SK-N-SH (cell line): ENCODE results near the gene SLC22A13. TPM values are rescaled to one million over a fixed set of nuclear protein-coding genes. Genes with fewer than 3 reads are reported as not detected.

ENCODE experiments used
- CTCF ChIA-PET: fragments of 300-600, 350-600 bp; formaldehyde crosslinking; extraction: SDS; loops from one replicate; lab custom pipeline; 2021; lab: Yijun Ruan, JAX
- POLR2A ChIA-PET: fragments of 350-600 bp; sonication (Branson Sonifier 250); formaldehyde crosslinking; extraction: SDS; loops from one replicate; lab custom pipeline; 2020; ENCODE audit warnings: antibody characterized with exemption, inconsistent platforms; lab: Yijun Ruan, JAX
- DNase-seq: peaks from one replicate; pipeline ENCODE4 v3.0.0; 2012
- H2AFZ ChIP-seq: fragments of 200-600 bp; sonication (generic); 2 replicates; pipeline ENCODE4 v1.8.1; 2016; ENCODE audit warnings: antibody characterized with exemption, mild to moderate bottlenecking, low read depth
- H3F3A ChIP-seq: fragments of 200-600 bp; sonication (generic); replicated peaks from 2 replicates; pipeline ENCODE3; 2016; ENCODE audit warnings: antibody characterized with exemption, mild to moderate bottlenecking; ENCODE audit not compliant: insufficient read depth
- H3K27ac ChIP-seq, 2 experiments: fragments of 200-500 bp in 1 of 2; fragments of 200-600 bp in 1 of 2; sonication (Bioruptor generic) in 1 of 2; sonication (generic), shearing (Covaris generic) in 1 of 2; 2 replicates each; pipeline versions ENCODE4 v1.5.1 to v1.6.1; 2014 to 2016; ENCODE audit warnings: low read depth in 2 of 2, inconsistent platforms in 1 of 2, low read length in 1 of 2, mild to moderate bottlenecking in 1 of 2, mixed read lengths in 1 of 2
- H3K27me3 ChIP-seq: fragments of 200-600 bp; sonication (generic), shearing (Covaris generic); 2 replicates; pipeline ENCODE4 v1.6.1; 2016; ENCODE audit warnings: mixed run types; ENCODE audit not compliant: insufficient read depth
- H3K36me3 ChIP-seq, 2 experiments: fragments of 200-500 bp in 1 of 2; fragments of 200-600 bp in 1 of 2; sonication (Bioruptor generic) in 1 of 2; sonication (generic) in 1 of 2; replicated peaks in 1 of 2; 2 replicates each; pipeline versions ENCODE3 to v1.5.1; 2014 to 2016; ENCODE audit warnings: low read length in 1 of 2, mild to moderate bottlenecking in 1 of 2; ENCODE audit not compliant: insufficient read depth in 2 of 2, control insufficient read depth in 1 of 2
- H3K4me1 ChIP-seq, 2 experiments: fragments of 200-500 bp in 1 of 2; fragments of 200-600 bp in 1 of 2; sonication (Bioruptor generic) in 1 of 2; sonication (generic), shearing (Covaris generic) in 1 of 2; 2 replicates each; pipeline versions ENCODE4 v1.5.1 to v1.6.1; 2014 to 2016; ENCODE audit warnings: low read depth in 1 of 2, low read length in 1 of 2, mixed run types in 1 of 2; ENCODE audit not compliant: insufficient read depth in 2 of 2, control insufficient read depth in 1 of 2
- H3K4me2 ChIP-seq: fragments of 200-600 bp; sonication (generic), shearing (Covaris generic); 2 replicates; pipeline ENCODE4 v1.6.1; 2017; ENCODE audit warnings: mixed run types
- H3K4me3 ChIP-seq, 2 experiments: fragments of 200-500 bp in 1 of 2; fragments of 200-600 bp in 1 of 2; sonication (Bioruptor generic) in 1 of 2; sonication (generic), shearing (Covaris generic) in 1 of 2; 2 replicates each; pipeline versions ENCODE4 v1.5.1 to v1.8.1; 2014 to 2016; ENCODE audit warnings: low read depth in 2 of 2, inconsistent platforms in 1 of 2, low read length in 1 of 2, mild to moderate bottlenecking in 1 of 2, mixed read lengths in 1 of 2, moderate library complexity in 1 of 2
- H3K79me2 ChIP-seq: fragments of 200-600 bp; sonication (generic); 2 replicates; pipeline ENCODE4 v1.8.1; 2017; ENCODE audit warnings: mild to moderate bottlenecking; ENCODE audit not compliant: insufficient read depth
- H3K9ac ChIP-seq: fragments of 200-600 bp; sonication (generic); 2 replicates; pipeline ENCODE4 v1.6.1; 2017; ENCODE audit warnings: mixed run types
- H3K9me2 ChIP-seq: fragments of 200-600 bp; sonication (generic); 2 replicates; pipeline ENCODE4 v1.6.1; 2017; ENCODE audit warnings: mixed run types
- H3K9me3 ChIP-seq: fragments of 200-600 bp; sonication (generic); 2 replicates; pipeline ENCODE4 v1.6.1; 2017; ENCODE audit warnings: mixed run types, mild to moderate bottlenecking, moderate library complexity
- H4K20me1 ChIP-seq: fragments of 200-600 bp; sonication (generic); 2 replicates; pipeline ENCODE4 v1.6.1; 2017; ENCODE audit warnings: mild to moderate bottlenecking, mixed run types; ENCODE audit not compliant: insufficient read depth
- CHD2 ChIP-seq: fragments of 150-350 bp; IDR thresholded peaks from 2 replicates; pipeline ENCODE4 v1.6.1; 2018; ENCODE audit warnings: low read length; ENCODE audit not compliant: partially characterized antibody
- EZH2phosphoT487 ChIP-seq: fragments of 200-600 bp; sonication (generic); IDR thresholded peaks from 2 replicates; pipeline ENCODE4 v1.6.1; 2017; ENCODE audit warnings: low read depth, mixed run types, mild to moderate bottlenecking, antibody characterized with exemption, moderate library complexity, borderline replicate concordance
- FOSL2 ChIP-seq: IDR thresholded peaks from 2 replicates; pipeline ENCODE4 v1.4.0; 2012; ENCODE audit warnings: low read depth, mild to moderate bottlenecking, moderate library complexity, borderline replicate concordance
- FOXM1 ChIP-seq: IDR thresholded peaks from 2 replicates; pipeline ENCODE4 v1.4.0; 2012; ENCODE audit warnings: low read depth, mild to moderate bottlenecking
- MXI1 ChIP-seq: IDR thresholded peaks from 2 replicates; pipeline ENCODE4 v1.6.1; 2012; ENCODE audit warnings: mild to moderate bottlenecking, low read depth, low read length, improper control_type of control experiment
- NFIC ChIP-seq: IDR thresholded peaks from 2 replicates; pipeline ENCODE4 v1.4.0; 2012; ENCODE audit warnings: borderline replicate concordance
- POLR2AphosphoS5 ChIP-seq: IDR thresholded peaks from 2 replicates; pipeline ENCODE4 v1.6.1; 2012; ENCODE audit warnings: low read depth, low read length
- SMC3 ChIP-seq: IDR thresholded peaks from 2 replicates; pipeline ENCODE4 v1.6.1; 2012; ENCODE audit warnings: low read depth, low read length, improper control_type of control experiment
- TAF1 ChIP-seq: IDR thresholded peaks from 2 replicates; pipeline ENCODE4 v1.6.1; 2012; ENCODE audit warnings: low read depth, mild to moderate bottlenecking, low read length, moderate library complexity, borderline replicate concordance
- whole genome bisulfite sequencing: methylation state at CpG from one replicate; pipeline ENCODE4 v1.1.6; 2017; ENCODE audit warnings: low lambda C conversion rate; 5-methylcytosine and 5-hydroxymethylcytosine counted together
- polyA plus RNA-seq, 3 experiments: library from polyadenylated mRNA; depleted of rRNA; stranded (reverse); fragments of >200 nt; gene quantifications; 2 replicates each; pipeline ENCODE4 v1.2.3, GENCODE V29; 2012
- TF ChIP-seq, protein P1 (sequence below): IDR thresholded peaks from 2 replicates; pipeline ENCODE4; 2012
- TF ChIP-seq, protein P2 (sequence below): IDR thresholded peaks from 2 replicates; pipeline ENCODE4 v1.4.0; 2012; ENCODE audit warnings: low read depth
- TF ChIP-seq, protein P3 (sequence below): IDR thresholded peaks from 2 replicates; pipeline ENCODE4 v1.4.0; 2012; ENCODE audit warnings: low read depth, borderline replicate concordance
- TF ChIP-seq, protein P4 (sequence below): IDR thresholded peaks from 2 replicates; pipeline ENCODE4 v1.4.0; 2012; ENCODE audit warnings: low read depth, borderline replicate concordance

SLC22A13 gene
- polyA plus RNA-seq, 1 of the 3 experiments (the other 2 are of a cell fraction): 0.08 TPM

DNA sequence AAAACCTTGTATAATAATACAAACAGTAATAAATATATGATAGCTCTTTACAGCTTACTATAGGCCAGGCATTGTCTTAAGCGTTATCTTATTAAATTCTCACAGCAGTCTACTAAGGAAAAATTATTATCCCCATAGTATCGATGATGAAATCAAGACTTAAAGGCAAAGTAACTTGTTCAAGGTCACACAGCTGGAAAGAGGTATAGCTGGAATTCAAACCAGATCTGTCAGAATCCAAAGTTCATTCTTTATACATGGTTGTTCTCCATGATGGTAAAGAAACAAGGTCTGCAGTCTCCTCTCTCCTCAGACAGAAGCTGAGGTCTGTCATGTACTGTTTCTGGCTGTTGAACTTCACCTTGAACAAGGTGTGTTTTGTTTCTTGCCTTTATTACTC is 15.4 kb upstream of the SLC22A13 start:
- Histone ChIP-seq H3K27ac (no peak overlapping the region), H3K9ac (no peak overlapping the region), H3K79me2 (peaks cover 15% of the 10 kb centered on the region; the same call in 1 of the 2 replicates), H3K27me3 (no peaks in the 10 kb centered on the region), H3K36me3 (peaks cover 63 to 89% of the 10 kb centered on the region in 2 experiments), H3K4me3 (no peak overlapping the region), H2AFZ (no peak overlapping the region), H3F3A (peaks cover 23% of the 10 kb centered on the region), H3K4me1 (peaks cover 0 to 10% of the 10 kb centered on the region in 2 experiments; a peak in 2 of 4 replicates), H4K20me1 (peaks cover 4% of the 10 kb centered on the region; the same call in 1 of the 2 replicates), H3K9me2 (no peaks in the 10 kb centered on the region), H3K9me3 (no peaks in the 10 kb centered on the region), H3K4me2 (no peak overlapping the region)
- ChIA-PET POLR2A (no interaction called here), CTCF (no interaction called here)
- WGBS: 91% methylated on average over 2 of the region's 2 CpGs
- DNase-seq: no peak
- TF ChIP-seq, protein P1, sequence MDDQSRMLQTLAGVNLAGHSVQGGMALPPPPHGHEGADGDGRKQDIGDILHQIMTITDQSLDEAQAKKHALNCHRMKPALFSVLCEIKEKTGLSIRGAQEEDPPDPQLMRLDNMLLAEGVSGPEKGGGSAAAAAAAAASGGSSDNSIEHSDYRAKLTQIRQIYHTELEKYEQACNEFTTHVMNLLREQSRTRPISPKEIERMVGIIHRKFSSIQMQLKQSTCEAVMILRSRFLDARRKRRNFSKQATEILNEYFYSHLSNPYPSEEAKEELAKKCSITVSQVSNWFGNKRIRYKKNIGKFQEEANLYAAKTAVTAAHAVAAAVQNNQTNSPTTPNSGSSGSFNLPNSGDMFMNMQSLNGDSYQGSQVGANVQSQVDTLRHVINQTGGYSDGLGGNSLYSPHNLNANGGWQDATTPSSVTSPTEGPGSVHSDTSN: no peak
- TF ChIP-seq EZH2phosphoT487 (no peak), TAF1 (no peak)
- TF ChIP-seq, protein P2, sequence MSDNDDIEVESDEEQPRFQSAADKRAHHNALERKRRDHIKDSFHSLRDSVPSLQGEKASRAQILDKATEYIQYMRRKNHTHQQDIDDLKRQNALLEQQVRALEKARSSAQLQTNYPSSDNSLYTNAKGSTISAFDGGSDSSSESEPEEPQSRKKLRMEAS: no peak

DNA sequence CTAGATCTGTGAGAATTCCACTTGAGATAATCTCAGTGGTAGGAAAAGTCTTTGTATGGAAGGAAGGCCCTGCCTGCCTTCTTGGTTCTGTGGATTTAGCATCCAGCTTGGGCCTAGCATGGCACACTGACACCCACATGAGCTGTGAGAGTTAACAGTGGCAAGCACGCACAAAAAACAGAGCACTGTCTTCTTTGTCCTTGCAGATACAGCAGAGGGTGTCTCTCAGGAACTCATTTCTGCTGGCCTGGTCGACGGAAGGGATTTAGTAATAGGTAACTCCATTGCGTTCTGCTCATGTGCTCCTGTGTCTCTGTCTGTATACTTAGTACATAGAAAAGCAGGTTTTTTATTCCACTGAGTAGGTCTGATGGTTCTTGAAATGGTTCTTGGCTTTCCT is 14.4 kb upstream of the SLC22A13 start:
- H3K9ac ChIP-seq: no peak overlapping the region
- TF ChIP-seq EZH2phosphoT487 (no peak), SMC3 (no peak), NFIC (no peak), FOSL2 (no peak), FOXM1 (no peak), MXI1 (no peak), POLR2AphosphoS5 (no peak), CHD2 (no peak)
- TF ChIP-seq, protein P3, sequence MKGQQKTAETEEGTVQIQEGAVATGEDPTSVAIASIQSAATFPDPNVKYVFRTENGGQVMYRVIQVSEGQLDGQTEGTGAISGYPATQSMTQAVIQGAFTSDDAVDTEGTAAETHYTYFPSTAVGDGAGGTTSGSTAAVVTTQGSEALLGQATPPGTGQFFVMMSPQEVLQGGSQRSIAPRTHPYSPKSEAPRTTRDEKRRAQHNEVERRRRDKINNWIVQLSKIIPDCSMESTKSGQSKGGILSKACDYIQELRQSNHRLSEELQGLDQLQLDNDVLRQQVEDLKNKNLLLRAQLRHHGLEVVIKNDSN: no peak
- TF ChIP-seq, protein P4, sequence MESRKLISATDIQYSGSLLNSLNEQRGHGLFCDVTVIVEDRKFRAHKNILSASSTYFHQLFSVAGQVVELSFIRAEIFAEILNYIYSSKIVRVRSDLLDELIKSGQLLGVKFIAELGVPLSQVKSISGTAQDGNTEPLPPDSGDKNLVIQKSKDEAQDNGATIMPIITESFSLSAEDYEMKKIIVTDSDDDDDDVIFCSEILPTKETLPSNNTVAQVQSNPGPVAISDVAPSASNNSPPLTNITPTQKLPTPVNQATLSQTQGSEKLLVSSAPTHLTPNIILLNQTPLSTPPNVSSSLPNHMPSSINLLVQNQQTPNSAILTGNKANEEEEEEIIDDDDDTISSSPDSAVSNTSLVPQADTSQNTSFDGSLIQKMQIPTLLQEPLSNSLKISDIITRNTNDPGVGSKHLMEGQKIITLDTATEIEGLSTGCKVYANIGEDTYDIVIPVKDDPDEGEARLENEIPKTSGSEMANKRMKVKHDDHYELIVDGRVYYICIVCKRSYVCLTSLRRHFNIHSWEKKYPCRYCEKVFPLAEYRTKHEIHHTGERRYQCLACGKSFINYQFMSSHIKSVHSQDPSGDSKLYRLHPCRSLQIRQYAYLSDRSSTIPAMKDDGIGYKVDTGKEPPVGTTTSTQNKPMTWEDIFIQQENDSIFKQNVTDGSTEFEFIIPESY: no peak
- no peaks in the 10 kb centered on the region for H3K9me3 ChIP-seq
- peaks cover 20% of the 10 kb centered on the region; the same call in 1 of the 2 replicates for H3K79me2 ChIP-seq
- no peak overlapping the region for H3K4me3 ChIP-seq
- H3K9me2 ChIP-seq: no peaks in the 10 kb centered on the region
- H3K27me3 ChIP-seq: no peaks in the 10 kb centered on the region
- peaks cover 4% of the 10 kb centered on the region; the same call in 1 of the 2 replicates for H4K20me1 ChIP-seq
- H3K27ac ChIP-seq: no peak overlapping the region
- H3K4me1 ChIP-seq: peaks cover 0 to 10% of the 10 kb centered on the region in 2 experiments; a peak in 2 of 4 replicates
- ChIA-PET POLR2A (interaction anchor here (0.6 kb wide), 1 partner anchor 114 kb away, joined by 3 read pairs; the partner anchor contains the start of gene ACAA1), CTCF (no interaction called here)
- peaks cover 69 to 94% of the 10 kb centered on the region in 2 experiments for H3K36me3 ChIP-seq
- no peak for DNase-seq
- WGBS: 96% methylated on average over 4 of the region's 4 CpGs
- no peak overlapping the region for H3K4me2 ChIP-seq
- peaks cover 18% of the 10 kb centered on the region for H3F3A ChIP-seq
- no peak overlapping the region for H2AFZ ChIP-seq
